ENCODE measurements around the gene ZMYND10.

The ZMYND10 gene

GRCh38 chr3:50345586-50346234 is at the start of gene ZMYND10:
Gene ZMYND10, minus strand, starts transcription at chr3:50345732. Its CDS starts 153 bp downstream, at chr3:50345579.
- DNase-seq, result no peak

GRCh38 chr3:50393061-50393460 is 47.5 kb upstream of the ZMYND10 start:
- no peak for DNase-seq

GRCh38 chr3:50392101-50392715 is 46.7 kb upstream of the ZMYND10 start:
- DNase-seq, result no peak

GRCh38 chr3:50390508-50391224 is 45.1 kb upstream of the ZMYND10 start:
- DNase-seq, result no peak

GRCh38 chr3:50389414-50389767 is 43.9 kb upstream of the ZMYND10 start:
- DNase-seq, result no peak

GRCh38 chr3:50388720-50389413 is 43.3 kb upstream of the ZMYND10 start:
- DNase-seq, result no peak

- no peak for DNase-seq
Measured at GRCh38 chr3:50388016-50388719, 42.6 kb upstream of the ZMYND10 start.

- DNase-seq, result no peak
Measured at GRCh38 chr3:50385754-50386153, 40.2 kb upstream of the ZMYND10 start.

- DNase-seq, result no peak
Measured at GRCh38 chr3:50383750-50384149, 38.2 kb upstream of the ZMYND10 start.

- DNase-seq, result no peak
Measured at GRCh38 chr3:50382722-50383121, 37.2 kb upstream of the ZMYND10 start.

- DNase-seq, result no peak
Measured at GRCh38 chr3:50381383-50381782, 35.9 kb upstream of the ZMYND10 start.

GRCh38 chr3:50380405-50381085 is 35.0 kb upstream of the ZMYND10 start:
- DNase-seq, result no peak

- DNase-seq, result no peak
Measured at GRCh38 chr3:50378757-50379156, 33.2 kb upstream of the ZMYND10 start.

GRCh38 chr3:50378024-50378423 is 32.5 kb upstream of the ZMYND10 start:
- DNase-seq, result no peak

- DNase-seq, result no peak
Measured at GRCh38 chr3:50375258-50375931, 29.9 kb upstream of the ZMYND10 start.

- DNase-seq, result no peak
Measured at GRCh38 chr3:50374363-50375257, 29.1 kb upstream of the ZMYND10 start.

GRCh38 chr3:50373146-50374051 is 27.9 kb upstream of the ZMYND10 start:
- no peak for DNase-seq

GRCh38 chr3:50372349-50372748 is 26.8 kb upstream of the ZMYND10 start:
- no peak for DNase-seq

- no peak for DNase-seq
Measured at GRCh38 chr3:50371133-50371685, 25.7 kb upstream of the ZMYND10 start.
